ENCODE data around the gene DISP2.

Gene DISP2

DNA sequence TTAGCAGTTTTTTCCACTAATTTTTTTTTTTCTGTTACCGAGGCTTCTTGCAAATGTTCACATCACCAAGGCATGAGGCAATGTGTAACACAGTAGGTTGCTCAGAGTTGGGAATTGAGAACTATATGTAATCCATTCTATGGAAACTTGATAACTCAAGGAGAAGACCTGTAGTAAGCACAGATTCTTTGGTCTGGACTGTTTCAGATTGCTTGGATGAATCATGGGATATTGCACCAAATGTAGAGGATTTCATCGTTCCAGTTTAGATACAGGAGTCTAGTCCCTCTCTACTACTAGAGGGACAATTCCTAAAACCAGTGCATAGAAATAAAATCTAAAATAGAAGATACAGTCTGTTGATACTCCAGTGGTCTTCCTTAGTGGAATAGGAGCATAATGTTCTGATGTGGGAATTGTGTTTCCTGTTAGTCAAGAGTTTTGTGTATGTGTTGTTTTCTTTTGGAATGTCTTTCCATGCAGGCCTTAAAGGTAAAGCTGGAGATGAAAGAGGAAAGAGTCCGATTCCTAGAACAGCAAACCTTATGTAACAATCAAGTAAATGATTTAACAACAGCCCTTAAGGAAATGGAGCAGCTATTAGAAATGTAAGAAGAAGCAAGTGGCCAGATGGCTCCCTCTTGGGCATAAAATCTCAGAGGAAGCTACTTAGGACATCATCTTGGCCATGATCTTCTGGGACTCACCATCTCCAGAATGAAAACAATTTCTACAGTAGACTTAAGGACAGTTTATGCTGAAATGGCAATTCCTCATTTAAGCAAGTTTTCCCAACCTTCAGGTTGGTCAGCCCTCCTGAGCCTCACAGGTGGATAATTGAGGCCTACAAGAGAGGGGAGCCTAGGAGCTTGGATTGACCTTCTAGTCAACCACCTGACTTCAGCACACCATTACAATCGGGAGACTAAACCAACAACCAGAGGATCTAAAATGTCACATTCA is 35.2 kb downstream of the DISP2 start:
- DNase-seq = no peak

DNA sequence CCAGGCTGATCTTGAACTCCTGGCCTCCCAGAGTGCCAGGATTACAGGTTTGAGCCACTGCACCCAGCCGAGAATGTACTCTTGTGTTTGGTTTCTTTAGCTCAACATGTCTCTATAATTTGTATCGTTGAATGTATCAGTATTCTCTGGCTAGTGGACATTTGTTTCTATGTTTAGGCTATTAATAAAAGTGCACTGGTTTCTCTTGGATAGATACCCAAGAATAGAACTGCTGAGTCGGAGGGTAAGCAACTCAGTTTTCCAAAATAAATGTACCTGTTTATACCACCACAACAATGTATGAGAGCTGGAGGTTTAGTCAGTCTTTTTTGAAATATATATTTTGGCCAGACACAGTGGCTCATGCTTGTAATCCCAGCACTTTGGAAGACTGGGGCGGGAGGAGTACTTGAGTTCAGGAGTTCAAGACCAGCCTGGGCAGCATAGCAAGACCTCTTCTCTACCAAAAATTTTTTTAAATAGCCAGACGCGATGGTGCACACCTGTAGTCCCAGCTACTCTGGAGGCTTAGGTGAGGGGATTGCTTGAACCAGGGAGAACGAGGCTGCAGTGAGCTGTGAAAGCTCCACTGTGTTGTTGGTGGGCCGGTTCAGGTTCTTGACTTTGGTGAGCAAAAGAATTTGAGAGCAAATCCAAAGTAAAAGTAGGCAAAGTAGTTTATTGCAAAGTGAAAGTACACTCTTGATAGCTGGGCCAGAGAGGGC is 39.8 kb downstream of the DISP2 start:
- DNase-seq = no peak

DNA sequence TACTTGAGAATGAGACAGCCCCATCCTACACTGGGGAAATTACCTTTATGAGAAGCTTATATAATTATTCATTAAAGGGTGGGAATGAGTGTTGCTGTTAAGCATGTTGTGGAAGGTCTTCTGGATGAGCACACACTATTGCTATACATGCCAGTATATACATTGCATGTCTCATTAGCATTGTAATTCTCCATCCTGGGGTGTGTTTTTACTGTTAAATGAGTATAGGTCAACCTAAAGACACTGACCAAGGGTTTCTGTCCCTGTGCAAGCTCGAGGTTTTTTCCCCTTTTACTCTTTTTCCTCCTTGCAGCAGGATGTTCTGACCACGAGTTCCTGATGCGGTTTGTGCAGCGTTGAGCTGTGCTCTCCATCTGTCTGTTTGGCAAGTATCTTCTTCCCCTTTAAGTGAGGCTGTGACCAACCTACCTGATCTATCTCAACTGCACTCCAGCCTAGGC is 40.4 kb downstream of the DISP2 start:
- DNase-seq = no peak

DNA sequence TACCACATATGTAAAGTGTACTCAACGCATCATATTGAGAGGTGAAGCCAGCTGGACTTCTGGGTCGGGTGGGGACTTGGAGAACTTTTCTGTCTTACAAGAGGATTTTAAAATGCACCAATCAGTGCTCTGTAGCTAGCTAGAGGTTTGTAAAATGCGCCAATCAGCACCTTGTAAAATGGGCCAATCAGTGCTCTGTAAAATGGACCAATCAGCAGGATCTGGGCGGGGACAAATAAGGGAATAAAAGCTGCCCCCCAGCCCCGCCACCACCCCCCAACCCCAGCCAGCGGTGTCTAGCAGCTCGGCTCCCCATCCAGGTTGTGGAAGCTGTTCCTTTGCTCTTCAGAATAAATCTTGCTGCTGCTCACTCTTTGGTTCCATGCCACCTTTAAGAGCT is 41.4 kb downstream of the DISP2 start:
- no peak for DNase-seq

DNA sequence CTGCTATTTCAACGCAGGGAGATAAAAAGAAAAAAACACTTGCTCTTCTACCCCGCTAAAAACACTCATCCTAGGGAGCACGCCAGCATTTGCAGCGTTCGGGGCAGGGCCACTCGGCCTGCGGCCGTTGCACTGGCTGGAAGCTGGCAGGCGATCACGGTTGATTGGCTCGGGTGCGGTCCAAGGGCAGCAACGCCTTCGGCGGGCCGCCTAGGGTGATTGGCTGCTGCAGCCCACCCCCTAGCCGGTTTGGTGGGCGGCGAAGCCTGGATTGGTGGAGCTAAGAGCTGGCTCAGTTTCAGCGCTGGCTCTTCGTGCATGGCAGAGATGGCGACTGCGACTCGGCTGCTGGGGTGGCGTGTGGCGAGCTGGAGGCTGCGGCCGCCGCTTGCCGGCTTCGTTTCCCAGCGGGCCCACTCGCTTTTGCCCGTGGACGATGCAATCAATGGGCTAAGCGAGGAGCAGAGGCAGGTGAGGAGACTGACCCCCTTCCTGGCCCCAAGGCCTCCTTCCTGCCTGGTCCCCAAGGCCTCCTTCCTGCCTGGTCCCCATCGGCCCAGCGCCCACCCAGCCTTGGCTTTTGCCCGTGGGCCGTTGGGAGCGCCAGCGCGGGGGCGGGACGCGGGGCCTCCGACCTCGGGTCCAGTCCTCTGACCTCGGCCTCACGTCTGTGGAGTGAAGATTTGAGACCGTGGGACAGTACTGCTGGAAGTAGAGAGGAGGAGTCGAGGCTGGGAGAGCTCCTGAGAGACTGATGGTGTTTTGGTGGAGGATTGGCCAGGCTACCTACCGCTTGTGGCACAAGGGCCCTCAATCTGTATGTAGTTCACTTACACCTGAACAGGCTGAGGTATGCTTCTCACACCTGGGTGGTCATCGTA is 47.7 kb downstream of the DISP2 start, which contains the start of gene IVD:
IVD (plus strand) TSS at position 295 of the 881 bp plus-strand sequence; CDS start at position 328, 33 bp downstream.
- peak; percentile 75 to 97 for DNase-seq

DNA sequence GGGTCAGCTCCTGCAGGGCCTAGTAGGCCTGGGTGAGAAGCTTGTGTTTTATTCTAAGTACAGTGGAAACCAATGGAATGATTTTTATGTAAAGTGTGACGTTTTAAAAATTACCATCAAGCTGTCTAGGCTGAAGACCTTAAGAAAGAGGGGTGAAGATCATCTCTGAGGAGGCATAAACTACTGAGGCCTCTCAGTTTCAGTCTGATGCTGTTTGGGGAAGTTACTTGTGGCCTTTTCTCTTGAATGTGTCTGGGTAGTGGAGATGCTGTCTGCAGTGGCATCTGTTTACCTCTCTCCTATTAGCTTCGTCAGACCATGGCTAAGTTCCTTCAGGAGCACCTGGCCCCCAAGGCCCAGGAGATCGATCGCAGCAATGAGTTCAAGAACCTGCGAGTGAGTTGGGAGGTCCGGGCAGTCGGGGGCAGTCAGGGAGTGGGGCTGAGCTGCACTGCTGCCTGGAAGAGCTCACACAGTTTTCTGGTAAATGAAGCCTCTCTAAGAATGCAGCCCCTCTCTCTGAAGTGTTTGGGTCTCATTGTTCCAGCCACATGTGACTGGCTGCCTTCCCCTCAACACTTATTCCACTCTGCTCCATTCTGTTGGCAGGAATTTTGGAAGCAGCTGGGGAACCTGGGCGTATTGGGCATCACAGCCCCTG is 49.4 kb downstream of the DISP2 start:
- DNase-seq = no peak

DNA sequence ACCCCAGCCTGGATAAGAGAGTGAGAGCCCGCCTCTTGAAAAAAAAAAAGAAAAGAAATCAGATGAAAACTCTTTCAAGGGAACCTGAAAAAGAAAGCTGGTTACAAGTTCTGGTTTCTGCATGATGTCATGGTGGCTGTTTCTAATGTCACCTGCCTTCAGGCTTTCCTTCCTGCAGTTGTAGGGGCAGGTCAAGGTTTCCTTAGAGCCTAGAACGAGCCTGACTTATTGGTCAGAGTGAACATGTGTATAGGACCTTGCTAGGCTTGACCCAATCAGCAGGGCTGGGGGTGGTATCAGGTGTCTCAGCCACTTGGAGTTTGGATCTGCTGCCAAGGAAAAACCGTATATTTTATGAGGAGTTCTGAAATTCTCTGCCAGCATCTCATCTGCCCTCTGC is 51.3 kb downstream of the DISP2 start:
- DNase-seq = no peak

DNA sequence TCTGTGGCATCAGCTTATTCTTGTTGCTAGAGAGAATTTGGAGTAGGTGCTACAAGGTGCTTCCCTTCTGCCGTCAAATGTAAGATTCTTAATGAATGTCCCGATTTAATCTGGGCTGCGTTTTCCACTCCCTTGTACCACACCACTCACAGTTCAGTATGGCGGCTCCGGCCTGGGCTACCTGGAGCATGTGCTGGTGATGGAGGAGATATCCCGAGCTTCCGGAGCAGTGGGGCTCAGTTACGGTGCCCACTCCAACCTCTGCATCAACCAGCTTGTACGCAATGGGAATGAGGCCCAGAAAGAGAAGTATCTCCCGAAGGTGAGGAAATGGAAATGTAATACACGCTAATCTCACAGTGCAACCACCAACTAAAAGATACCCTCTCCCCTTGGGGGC is 52.5 kb downstream of the DISP2 start:
- no peak for DNase-seq

DNA sequence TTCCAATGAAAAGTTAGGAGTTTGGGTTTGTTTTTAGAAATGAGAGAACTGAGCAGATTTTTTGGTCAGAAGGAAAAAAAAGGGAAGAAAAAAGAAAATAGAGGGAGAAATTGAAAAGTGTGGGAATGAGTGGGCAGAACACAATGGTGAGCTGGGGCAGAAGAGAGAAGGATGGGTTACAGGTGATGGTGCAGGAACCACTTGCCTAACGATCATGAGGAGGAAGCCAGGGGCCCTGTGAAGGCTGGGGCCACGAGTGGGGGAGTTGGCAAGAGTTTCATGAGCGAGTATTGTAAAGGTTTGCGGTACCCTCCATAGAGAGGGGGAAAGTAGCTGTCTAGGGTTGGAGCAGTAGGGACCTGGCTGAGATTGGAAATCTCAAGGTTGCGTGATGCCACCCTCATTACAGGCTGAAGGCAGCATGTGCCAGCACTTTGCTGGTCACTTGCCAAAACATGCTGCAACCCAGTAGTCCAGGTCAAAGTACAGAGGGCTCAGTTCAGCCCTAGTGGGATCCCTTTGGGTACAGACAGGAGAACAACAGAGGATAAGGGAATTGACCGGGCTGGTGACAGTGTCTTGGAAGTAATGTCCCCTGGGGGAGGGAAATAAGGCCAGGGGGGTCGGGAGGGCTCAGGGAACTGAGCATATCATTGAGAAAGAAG is 54.2 kb downstream of the DISP2 start:
- DNase-seq = no peak

DNA sequence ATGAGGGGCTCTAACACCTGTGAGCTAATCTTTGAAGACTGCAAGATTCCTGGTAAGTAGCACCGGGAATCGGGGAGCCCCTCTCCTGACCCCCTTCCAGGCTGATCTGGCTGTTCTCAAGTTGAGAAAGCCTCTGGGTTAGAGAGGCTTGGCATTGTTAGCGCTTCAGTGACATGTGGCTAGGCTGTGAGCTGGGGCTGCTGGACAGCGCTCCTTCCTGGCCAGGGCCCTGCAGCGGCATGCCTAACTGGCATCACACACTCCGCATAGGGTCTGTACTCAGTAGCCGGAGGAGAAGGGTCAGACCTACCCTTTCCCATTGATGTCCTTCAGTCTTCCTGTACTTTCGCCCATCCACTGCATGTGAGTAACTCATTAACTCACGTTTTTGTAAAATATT is 55.0 kb downstream of the DISP2 start:
- DNase-seq = no peak

DNA sequence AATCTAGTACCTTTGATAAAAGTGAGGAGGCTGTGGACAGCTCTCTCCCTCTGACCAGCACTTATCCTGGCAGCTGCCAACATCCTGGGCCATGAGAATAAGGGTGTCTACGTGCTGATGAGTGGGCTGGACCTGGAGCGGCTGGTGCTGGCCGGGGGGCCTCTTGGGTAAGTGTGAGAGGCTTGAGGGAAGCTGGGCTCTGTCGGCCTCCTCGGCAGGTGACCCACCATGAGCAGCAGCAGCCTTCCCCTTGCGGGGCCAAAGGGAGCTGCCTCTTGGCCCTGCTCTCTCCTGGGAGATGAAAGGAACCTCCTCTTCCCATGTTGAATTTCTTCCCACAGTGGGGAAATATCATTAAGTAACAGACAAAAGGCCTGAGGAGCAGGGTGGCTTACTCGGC is 56.8 kb downstream of the DISP2 start:
- no peak for DNase-seq

DNA sequence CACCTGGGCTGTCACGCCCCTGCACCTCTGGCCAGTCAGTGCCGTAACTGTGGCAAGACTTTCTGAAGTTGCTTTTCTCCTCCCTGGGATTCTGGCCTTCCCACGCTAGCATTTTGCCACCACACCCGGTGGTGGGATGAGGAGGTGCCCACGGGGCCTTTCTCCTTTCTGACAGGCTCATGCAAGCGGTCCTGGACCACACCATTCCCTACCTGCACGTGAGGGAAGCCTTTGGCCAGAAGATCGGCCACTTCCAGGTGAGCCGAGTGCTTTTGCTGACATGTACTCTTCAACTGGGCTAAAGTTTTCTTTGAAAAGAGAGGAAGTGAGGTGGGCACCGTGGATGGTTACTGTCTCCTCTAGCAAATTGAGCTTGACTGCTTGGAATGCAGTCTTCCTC is 57.2 kb downstream of the DISP2 start:
- DNase-seq = no peak

DNA sequence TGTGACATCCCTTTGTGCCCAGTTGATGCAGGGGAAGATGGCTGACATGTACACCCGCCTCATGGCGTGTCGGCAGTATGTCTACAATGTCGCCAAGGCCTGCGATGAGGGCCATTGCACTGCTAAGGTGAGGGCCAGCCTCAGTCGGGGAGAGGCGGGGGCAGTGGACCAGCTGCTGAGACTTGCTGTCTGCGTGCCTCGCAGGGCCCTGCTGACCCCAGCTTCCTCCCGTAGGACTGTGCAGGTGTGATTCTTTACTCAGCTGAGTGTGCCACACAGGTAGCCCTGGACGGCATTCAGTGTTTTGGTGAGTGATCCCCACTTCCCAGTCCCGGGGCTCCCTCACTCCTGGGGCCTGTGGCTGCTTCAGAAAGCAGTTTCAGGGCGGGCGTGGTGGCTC is 58.0 kb downstream of the DISP2 start:
- no peak for DNase-seq

DNA sequence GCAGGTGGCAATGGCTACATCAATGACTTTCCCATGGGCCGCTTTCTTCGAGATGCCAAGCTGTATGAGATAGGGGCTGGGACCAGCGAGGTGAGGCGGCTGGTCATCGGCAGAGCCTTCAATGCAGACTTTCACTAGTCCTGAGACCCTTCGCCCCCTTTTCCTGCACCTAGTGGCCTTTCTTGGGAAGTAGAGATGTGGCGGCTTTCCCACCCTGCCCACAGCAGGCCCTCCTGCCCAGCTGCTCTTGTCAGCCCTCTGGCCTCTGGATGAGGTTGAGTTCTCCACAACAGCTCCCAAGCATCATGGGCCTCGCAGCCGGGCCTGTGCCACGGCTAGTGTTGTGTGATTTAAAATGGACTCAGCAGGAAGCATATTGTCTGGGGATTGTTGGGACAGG is 60.1 kb downstream of the DISP2 start:
- no peak for DNase-seq

DNA sequence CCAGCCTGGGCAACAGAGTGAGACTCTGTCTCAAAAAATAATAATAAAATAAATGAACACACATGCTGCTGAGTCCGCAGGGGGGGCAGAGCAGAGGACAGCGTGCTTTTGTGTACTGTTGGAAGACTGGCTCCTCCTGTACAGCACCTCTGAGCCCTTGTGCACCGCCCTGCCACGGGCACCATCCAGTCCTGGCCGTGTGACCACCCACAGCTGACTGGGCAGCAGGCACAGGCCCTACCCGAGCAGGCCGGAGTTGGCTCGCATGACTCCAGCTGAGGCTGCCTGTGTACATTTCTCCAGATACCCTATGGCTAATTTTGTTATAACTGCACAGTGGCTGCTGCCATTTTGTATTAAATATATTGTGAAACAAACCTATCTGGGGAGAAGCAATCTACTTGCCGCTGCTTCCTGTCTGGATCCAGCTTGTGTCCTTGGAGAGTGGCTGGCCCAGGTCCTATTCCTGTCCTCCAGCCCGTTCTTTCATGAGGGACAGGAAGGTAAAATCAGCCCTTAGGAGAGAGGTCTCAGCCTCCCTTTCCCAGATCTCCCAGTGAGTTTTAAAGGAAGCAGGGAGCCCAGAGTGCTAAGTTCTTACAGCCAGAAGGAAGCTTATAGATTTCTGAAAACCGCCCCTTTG is 62.2 kb downstream of the DISP2 start:
- no peak for DNase-seq

DNA sequence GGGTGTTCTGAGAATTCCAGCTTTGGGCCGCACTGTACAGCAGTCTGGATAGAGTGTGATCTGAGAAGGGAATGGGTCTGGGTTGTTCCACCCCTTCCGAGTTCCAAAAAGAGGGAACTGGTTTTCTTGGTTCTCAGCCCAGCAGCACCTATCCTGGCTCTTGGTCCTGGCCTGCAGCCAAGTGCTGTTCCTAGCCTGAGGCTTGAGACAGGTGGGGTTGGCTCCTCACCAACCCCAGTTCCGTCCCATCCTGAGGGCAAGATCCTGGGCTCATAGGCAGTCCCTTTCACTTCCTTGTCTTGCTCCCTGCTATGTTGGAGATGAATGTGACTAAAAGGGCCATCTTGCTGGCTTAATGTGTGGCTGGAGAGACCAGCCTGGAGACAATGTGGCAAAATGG is 62.8 kb downstream of the DISP2 start:
- no peak for DNase-seq

DNA sequence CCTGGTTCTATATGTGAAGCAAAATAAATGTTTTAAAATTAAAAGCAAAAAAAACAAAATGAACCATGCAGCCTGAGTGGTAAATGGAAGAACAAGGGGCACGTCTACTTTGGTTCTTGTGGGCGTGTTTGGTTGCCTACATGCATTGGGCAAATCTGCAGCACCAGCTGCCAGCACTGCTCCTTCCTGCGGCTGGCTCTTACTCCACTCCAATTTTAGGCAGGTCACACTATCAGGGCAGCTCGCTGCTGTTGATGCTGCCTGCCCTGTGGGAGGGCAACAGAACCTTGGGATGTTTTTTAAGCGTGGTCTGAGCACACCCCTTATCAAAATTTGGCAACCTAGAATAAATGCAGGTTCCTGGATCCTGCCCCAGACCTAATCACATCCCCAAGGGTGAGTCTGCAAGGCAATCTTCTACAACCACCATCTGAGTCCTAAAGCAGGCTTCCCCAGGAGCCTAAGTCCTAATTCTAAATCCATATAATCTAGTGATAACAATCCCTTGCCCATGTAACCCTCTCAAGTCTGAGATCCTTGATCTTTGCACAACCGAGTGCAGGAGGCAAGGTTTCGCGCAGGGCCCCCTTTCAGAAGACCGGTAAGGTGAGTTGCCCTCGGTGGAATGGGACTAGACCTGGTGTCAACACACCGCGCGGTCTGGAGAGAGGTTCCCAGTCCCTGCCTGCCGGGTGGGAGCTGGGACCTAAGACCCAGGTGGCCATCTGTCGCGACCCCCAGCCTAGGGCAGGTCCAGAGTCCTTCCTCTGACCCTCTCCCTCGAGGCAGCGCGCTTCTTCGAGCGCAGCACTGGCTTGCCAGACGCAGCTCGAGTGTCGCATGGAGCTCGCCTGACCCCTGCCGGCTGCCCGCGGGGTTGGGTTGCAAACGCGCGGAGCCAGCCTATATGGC is 63.5 kb downstream of the DISP2 start:
- peak in 1 of 2 experiments; percentile 37 for DNase-seq

DNA sequence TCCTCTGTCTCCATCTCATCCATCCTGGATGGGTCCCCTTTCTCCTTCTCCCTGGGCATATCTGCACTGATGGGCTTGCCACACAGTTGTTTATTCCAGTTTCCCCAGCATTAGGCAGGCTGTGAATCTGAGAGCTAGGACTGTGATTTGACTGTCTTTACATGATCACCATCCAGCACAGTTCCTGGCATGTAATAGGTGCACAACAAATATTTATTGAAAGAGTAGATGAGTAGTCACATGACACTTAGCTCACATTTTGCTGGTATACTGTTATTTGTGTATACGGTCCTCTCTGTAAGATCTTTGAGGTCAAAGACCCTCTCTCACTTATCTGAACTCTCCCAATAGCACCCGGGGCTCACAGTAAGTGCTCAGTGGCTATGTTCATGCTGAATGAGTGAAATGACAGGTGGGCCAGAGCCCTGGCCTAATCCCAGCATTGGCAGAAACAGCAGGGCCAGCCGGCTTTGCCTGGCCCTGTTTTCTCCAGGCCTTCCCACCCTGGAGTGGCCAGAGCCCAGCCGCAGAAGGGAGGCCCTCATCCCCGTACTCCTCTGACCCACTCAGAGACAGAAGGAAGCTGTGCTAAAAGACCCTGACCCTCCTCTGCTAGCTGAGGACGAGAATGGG is 66.6 kb downstream of the DISP2 start:
- no peak for DNase-seq

DNA sequence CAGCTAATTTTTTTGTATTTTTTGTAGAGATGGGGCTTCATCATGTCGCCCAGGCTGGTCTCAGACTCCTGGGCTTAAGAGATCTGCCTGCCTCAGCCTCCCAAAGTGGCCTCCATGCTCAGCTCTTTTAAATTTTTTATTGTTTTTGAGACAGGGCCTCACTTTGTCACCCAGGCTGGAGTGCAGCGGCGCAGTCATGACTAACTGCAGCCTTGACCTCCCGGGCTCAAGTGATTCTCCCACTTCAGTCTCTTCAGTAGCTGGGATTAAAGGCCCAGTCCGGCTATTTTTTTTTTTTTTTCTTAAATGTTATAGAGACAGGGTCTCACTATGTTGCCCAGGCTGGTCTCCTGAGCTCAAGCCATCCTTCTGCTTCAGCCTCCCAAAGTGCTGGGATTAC is 67.7 kb downstream of the DISP2 start:
- no peak for DNase-seq

DNA sequence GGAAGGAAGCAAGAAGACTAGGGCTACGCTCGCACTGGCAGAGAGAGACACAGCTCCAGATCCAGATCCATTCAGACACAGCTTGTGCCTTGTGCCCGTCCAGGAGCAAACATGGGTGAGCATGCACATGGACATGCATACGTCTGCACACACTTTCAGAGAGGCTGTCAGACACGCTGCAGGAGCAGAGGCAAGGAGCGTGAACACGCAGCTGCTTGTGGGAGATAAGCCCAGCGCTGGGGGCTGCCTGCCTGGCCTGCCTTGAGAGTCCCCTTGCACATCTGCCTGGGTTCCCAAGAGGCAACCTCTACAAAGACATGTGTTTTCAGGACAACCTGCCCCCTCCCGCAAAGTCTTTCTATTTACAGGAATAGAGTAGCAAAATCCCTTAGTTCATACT is 69.2 kb downstream of the DISP2 start:
- DNase-seq = no peak

All from cerebellar nuclear complex (tissue), 1 donor.